Stimulated activated CD4-positive, alpha-beta T cell treated with anti-CD3 and anti-CD28 coated beads, Interleukin-12 subunit alpha, Interleukin-12 subunit beta, amount 100 ng/mL, for 24 hours (primary cell): ENCODE results near the gene SOX14.

Experiments
- DNase-seq, 2 experiments: peaks; one replicate each; pipeline ENCODE4 v3.0.0-alpha.2; 2020; ENCODE audit warnings: low read depth in 2 of 2

SOX14 gene

DNA sequence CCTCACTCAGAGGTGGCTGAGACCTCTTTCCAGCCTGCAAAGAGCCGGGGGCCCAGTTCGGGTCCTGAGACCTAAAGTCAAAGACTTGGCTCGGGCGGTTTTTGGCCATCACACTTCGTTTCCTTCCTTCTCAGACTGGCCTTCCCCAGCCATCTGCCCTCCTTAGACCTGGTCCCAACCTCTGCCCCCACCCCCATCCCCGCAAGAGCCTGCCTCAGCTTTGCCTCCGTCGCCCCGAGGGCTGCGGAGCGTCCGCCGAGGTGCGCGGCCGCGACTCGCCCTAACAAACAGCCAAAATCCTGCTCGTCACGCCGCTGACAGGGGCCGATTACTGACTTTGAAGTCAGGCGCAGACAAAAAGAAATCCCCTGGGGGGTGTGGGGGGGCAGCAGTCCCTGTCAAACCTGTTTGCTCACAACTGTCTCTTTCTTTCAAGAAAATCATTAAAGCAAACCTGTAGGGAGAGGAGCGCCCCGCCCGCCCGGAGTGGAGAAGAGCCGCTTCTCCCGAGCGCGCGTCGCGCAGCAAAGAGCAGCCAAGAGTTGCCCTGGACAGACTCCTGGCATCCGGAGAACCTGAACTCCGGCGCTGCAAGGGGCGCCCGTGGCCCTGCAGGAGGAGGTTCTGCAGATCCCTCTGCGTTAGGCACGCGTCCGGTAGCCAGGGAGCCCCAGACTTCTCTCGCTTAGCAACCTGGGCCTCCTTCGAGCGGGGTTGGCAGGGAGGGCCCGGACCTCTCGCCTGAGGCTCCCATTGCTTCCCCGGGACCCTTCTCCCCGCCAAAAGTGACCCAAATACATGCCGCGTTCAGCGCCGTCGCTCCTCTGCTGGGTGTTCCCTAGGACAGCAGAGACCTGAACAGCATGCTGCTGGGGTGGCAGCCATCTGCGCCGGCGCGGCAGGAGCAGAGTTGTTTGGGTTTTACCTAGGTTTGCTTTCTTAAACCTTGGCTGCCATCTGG, 4.5 kb downstream of the SOX14 start:
- no peak for DNase-seq

DNA sequence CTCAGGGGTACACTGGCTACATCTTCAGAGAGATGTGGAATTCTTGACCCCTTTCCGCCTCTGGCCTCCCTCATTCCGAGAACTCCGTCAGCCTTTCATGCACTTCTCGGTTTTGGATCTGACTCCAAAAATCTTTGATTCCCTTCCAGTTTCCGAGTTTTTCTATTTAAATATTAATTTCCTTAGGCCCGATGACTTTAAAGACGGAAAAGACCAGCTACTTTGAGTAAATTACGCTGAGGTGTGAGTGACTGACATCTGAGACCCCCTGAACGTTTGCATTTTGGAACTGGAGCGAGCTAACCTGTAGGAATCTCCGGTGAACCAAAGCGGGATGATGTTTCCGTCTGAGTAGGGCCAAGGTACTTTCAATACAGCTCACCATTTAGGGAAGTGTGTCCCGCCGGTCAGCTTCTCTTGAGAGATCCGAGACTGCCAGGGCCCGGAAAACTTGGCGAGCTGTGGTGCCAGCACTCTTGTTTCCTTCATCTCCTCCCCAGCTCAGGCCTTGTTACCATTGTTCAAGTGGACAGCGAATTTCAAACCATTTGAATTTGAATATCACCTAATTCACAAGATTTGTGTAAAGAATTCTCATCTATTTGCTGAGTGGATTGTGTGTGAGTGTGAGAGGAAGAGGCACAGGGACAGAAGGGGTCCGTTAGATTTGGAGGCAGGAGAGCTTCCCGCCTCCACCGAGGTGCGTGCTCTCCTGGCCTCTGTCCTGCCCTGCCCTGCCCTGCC, 5.4 kb downstream of the SOX14 start:
- DNase-seq = no peak

DNA sequence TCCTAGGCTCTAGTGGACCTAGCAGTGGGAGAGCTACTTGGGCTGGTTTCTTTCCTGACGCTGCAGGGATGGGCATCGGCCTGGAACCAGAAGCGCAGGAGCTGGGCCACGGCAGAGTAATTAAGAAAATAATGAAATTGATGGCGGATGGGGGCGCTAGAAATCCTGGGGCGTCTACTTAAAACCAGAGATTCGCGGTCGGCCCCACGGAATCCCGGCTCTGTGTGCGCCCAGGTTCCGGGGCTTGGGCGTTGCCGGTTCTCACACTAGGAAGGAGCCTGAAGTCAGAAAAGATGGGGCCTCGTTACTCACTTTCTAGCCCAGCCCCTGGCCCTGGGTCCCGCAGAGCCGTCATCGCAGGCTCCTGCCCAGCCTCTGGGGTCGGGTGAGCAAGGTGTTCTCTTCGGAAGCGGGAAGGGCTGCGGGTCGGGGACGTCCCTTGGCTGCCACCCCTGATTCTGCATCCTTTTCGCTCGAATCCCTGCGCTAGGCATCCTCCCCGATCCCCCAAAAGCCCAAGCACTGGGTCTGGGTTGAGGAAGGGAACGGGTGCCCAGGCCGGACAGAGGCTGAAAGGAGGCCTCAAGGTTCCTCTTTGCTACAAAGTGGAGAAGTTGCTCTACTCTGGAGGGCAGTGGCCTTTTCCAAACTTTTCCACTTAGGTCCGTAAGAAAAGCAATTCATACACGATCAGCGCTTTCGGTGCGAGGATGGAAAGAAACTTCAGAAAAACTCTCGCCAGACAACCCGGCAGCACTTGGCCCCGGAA, 6.1 kb downstream of the SOX14 start:
- DNase-seq = no peak

DNA sequence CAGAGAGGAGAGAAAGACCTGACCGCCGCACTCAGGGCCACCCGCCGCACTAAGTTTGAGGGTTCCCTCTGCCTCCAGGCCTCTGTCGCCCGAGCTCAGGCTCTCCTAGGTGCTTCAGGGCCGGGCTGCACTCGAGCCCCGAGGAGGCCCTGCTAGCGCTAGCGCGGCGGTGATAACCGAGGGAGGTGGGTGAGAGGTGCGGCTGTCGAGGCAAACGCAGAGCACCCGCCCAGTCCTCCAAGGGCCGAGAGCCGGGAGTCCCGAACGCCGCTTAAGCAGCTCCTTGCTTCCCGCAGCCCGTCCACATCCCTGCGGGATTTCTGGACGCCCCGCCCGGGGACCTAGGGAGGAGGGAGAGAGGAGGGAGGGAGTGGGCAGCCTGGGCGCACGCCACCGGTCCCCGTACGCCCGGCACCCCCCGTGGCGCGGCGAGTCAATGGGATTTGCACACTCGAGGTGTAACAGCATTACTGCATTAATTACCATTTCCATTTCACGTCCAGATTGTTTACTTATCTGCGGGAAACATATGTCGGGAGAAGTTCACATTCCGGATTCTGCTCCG, 6.8 kb downstream of the SOX14 start:
- no peak for DNase-seq

DNA sequence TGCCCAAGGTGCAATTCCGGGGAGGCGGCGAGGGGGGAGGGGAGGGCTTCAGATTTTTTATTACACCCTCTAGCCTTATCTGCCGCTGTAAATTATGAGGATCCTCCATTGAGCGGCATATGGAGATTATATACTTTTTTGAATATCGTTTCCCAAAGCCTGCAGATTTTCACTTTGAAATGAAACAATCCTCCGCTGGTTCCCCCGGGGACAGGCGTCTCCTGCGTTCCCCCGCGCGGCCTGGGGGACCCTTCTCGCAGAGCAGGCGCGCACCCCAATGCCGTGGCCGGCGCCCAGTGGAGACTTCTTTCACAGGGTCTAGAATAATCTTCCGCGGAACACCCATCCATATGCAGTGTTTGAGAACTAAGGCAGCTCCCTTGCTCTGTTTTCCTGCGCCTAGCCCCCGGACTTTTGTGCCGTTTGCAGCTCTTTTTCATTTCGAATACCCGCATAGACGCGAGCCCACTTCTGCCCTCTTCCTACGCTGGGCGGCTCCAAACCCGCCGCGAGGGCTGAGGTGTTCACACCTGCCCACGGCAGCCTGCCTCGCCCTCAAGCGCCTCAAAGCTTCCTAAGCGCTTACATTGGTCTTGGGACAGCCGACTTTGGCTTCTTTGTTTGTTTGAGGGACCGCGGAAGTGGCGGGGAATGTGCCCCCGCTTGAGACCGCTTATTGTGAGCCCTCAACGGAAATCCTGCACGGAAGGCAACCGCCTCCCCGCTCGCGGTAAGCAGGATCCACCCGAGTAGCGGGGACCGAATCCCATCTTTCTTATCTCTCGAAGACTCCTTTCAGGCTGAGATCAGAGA, 7.5 kb downstream of the SOX14 start:
- no peak for DNase-seq

DNA sequence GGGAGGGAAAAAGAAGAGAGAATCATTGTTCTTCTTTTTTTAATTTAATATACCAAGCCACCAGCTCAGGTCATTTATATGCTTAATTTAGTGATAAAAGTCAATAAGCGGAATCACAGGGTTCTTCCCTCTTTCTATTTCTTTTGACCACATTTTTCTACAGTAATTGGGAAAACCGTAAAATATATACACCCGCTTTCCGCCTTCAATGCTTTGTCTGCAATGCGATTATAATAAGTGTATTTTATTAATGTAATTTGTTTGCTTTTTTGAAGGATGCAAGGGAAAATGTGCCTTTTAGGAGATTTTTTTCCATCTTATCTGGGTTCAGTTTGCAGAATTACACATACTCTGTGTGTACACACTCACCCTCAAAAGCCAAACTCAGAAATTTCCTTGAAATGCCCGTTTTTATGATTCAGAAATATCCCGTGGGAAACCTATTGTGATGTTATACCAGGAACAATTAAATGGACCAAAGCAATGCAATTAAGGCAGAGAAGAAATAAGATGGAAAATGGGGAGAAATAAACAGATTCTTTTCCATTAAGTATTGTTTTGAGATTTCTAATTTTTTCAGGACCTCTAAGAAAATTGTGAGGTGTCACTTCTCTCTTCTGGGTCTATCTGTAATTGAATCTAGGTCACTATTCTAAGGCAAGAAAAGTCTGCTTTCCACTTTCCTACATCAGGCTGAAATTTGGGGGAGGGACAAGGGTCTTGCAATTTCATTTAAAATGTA, 8.3 kb downstream of the SOX14 start:
- DNase-seq = no peak

DNA sequence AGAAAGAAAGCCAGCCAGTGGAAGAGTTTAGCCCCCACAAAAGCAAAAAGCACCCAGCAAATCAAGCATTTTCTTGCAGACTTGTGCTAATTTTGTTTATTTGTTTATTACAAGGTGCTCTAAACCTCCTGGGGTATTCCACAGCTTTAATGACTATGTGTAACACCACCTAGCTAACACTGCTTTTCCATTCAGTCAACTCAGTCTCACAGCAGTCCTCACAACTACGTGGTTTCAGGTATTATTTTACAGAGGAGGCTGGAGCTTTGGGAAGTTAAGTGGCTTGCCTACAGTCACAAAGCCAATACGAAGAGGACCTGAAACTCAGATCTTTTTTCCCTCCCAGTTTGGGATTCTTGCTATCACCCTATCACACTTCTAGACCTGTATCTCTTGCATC, 14.8 kb downstream of the SOX14 start:
- no peak for DNase-seq

DNA sequence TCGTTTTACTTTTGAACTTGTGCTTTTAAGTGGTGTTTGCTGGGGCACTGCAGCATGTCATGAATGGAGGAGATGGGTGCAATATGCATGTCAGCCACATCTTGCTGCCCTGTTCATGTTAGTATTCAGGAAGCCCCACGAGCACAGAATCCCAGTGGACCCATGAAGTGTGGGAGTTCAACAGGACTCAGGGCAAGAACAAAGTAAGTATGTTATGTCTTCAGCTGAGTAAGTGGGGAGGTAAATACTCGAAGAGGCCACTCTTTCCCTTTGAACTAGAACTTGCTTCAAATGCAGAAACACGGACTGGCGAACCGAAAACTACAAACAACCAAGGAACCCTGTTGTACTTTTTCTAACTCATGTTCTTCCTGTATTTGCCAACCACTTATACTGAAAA, 23.4 kb downstream of the SOX14 start:
- DNase-seq = no peak

DNA sequence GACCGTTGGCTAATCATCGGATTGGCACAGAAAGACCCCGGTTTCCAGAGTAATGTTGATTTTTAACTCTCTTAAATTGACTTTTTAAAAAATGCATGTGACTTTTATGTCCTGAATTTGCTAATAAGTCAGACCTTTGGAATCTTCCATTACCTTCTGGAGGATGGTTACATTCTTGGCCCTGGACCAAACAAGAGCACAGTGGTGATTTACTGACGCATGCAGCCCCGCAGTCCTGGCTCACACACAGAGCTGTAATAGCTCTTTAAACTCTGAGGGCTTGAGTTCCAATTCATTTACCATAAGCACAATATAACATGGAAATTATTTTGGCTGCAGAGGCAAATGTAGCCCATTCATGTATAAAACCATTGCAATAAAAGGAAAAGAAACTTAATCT, 25.1 kb downstream of the SOX14 start:
- DNase-seq = no peak

DNA sequence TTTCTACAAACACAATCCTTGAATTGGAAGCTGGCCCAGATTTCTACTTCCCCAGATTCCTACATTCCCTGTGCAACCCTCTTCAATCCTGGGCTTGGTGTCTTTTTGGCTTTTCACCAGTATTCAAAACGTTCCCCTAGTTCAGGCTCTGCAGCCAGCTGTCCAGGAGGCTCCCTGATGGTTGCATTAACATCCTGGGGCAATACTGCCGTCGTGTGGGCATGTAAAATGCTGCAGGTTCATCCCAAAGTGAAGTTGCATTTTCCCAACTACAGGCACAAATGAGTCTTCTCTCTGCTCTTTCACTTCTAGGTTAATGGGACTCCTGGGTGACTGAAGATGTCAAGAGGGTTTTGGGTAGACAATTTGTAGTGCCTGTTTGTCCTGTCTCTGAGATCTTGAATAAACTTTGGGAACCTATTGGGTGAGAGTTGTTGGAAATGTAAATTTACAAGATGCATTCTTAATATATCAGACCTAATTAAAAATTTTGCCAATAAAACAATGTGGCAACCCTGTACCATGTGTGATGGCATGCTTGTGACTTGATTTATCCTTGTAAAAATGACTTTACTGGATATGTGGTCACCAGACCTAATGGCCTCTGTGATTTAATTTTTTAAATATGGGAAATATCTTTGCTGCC, 28.6 kb downstream of the SOX14 start:
- DNase-seq = no peak

DNA sequence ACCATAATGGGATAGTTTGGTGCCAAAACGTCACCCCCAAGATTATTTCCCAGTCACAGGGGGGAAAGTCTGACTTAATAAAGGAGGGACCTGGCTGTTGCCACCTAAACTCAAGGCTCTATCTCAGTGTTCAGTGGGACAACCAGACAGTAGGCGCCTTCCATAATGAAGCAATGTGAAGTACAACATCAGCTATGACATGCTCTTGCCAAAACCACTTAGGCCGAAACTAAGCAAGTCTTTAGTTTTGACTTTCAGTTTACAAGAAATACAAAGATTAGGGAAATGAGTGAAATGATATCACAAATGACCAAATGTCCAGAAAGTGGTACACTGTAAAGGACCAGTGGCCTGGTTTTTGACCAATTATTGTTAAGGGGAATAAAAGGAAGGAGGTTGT, 32.9 kb downstream of the SOX14 start:
- DNase-seq = no peak

DNA sequence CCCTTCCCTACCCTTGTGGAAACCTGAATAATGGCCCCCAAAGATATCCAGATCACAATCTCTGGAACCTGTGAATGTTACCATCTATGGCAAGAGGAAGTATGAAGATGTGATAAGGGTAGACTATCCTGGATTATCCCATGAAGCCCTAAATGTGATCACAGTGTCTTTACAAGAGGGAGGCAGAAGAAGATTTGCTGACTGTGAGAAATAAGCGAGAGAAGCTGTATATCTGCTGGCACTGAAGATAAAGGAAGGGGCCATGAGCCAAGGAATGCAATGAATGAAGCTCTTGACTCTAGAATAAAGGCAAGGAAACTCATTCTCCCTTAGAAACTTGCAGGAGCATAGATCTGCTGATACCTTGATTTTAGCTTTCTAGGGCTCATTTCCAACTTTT, 39.1 kb downstream of the SOX14 start:
- DNase-seq = no peak

DNA sequence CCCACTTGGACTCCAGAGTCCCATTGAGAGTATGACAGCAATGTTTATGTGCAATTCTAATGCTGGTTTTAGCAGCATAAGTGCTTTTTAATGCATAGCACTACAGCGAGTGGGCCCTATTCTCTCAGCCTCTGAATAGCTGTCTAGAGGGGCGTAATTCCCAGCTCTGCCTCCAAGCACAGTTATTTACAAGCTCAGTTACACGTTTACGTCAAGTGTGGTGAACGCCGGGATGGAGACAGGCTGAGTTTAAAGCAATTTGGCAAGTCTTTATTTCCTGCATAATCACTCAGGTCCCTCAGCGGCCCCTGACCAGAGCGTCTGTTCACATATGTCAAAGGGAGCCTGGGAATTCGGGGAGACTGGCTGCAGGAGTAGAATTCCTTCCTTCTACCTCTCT, 43.9 kb downstream of the SOX14 start:
- no peak for DNase-seq

DNA sequence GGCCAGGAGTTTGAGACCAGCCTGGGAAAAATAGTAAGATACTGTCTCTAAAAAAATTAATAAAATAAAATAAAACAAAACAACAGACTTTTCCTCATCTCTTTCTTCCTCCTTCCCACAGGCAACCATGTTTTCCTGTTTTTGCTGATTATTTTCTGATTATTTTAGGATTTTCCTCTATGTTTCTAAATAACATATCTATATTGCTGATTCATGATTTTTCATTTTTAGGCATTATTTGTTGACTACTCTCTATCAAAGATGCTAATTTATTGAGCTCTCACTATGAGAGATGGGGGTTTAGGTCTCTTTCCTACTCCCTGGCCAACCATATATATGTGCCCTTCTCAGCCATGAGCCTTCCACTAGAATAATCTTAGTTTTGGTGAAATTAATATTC, 45.4 kb downstream of the SOX14 start:
- DNase-seq = no peak

DNA sequence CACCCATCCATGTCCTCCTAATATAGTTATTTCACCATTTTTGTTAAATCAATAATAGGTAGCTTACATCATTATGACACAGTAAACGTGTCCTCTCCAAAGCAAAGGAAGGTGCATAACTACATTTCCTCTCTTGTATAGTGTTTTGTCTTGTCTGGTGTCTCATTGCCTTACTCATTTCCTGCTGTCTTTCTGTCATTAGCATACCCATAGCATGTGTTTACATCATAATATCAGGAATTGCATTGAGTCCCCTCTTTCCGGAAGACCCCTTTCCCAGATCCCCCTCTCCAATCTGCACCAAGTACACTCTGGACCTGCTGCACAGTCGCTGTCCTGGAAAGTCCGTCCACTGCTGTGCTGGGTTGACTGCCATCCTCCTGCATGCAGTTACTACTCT, 47.9 kb downstream of the SOX14 start:
- no peak for DNase-seq

DNA sequence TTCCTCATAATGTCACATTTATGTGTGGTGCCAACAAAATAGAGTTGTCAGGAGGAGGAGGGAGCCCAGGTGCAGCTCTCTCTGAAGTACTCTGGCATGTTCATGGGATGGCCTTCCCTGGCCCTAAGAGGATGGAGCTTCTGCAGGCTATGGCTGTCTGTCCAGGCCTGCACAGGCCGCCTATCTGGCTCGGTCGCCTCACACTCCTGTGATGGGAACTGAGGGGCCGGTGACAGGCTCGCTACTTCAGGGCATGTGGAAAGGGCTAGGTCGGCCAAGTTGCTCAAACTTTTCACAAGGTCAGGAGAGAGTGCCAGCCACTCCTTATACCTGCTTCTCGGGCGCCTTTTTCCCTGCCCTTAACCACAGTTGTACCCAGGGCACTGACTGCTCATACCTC, 51.1 kb downstream of the SOX14 start:
- no peak for DNase-seq
